ENCODE results near the gene SEMA3A. TPM values are rescaled to one million over a fixed set of nuclear protein-coding genes. Genes with fewer than 3 reads are reported as not detected.

The SEMA3A gene
- total and polyA plus RNA-seq, 2 of the 13 experiments (the other 11 are each of a cell fraction or from before 2014, with no cell fraction given), result 0.29 to 1.2 TPM

GRCh38 chr7:84073186-84073875, 121.3 kb downstream of the SEMA3A start:
- no peak overlapping the region for H3K4me3 ChIP-seq (replicated peaks in 1 of 3; ENCODE audit: insufficient read depth in 1 of 3, low read depth in 2 of 3, low read length in 3 of 3)
- DNase-seq (ENCODE audit: low spot score) (peak; percentile 44), FAIRE-seq (no peak), ATAC-seq (no peak)
- H3K4me1 ChIP-seq (ENCODE audit: insufficient read depth, low read length), result peaks cover 11% of the 10 kb centered on the region
- in situ Hi-C loops (cut with HindIII; ENCODE audit: extremely low pct_ligation_motif_present, low pct_unique_long_range_greater_than_20kb), result no loop called here
- POLR2A ChIA-PET, result no interaction called here
- H3K9ac ChIP-seq (ENCODE audit: insufficient read depth, low read depth, low read length), result no peak overlapping the region
- H4K20me1 ChIP-seq (ENCODE audit: insufficient read depth, low read length), result no peaks in the 10 kb centered on the region
- H3K36me3 ChIP-seq (replicated peaks in 1 of 2; ENCODE audit: control insufficient read depth in 1 of 2, insufficient read depth in 2 of 2, low read length in 2 of 2), result no peaks in the 10 kb centered on the region
- intact Hi-C loops (cut with micrococcal nuclease; ENCODE audit: unreplicated experiment), result loop anchor here (5.0 kb wide), 1 partner anchor 96 kb away; no protein-coding TSS in a partner anchor
- no peak overlapping the region for H2AFZ ChIP-seq (ENCODE audit: low read length)
- no TSS peak for BruUV-seq (replicated peaks)
- 15% methylated on average over 3 of the region's 3 CpGs for WGBS (ENCODE audit: low lambda C conversion rate)
- H3K27ac ChIP-seq (ENCODE audit: extremely low read length, insufficient read depth, low read length), result no peak overlapping the region
- H3K27me3 ChIP-seq (ENCODE audit: control insufficient read depth in 1 of 2, insufficient read depth in 2 of 2, low read length in 2 of 2), result no peaks in the 10 kb centered on the region
- H3K9me3 ChIP-seq (ENCODE audit: low read length), result no peaks in the 10 kb centered on the region
- no peaks in the 10 kb centered on the region for H3K79me2 ChIP-seq (ENCODE audit: insufficient read depth, low read length)
- CTCF ChIA-PET (ENCODE audit: low intra/inter-chr PET ratio, low total read pairs), result no interaction called here
- H3K4me2 ChIP-seq (ENCODE audit: low read depth, low read length), result no peak overlapping the region
- no peak for TF ChIP-seq ZFP91 (CRISPR knock-in tag; IDR thresholded peaks at IDR 0.05; ENCODE audit: borderline replicate concordance)
- TF ChIP-seq CEBPB (IDR thresholded peaks at IDR 0.05; ENCODE audit: borderline replicate concordance, low read depth, low read length), result peak; percentile 52; the same call in 1 of the 2 replicates
- TF ChIP-seq PBX2 (CRISPR knock-in tag; IDR thresholded peaks at IDR 0.05), result no peak
- TF ChIP-seq ZNF337 (CRISPR knock-in tag; IDR thresholded peaks at IDR 0.05; ENCODE audit: borderline replicate concordance, low read depth), result no peak
- TF ChIP-seq XRCC5 (optimal IDR thresholded peaks at IDR 0.05; ENCODE audit: low read length), result no peak
- TF ChIP-seq TIGD3 (CRISPR knock-in tag; IDR thresholded peaks at IDR 0.05; ENCODE audit: borderline replicate concordance), result no peak
- peak; percentile 23; the same call in 1 of the 2 replicates for TF ChIP-seq GATAD2A (CRISPR knock-in tag; IDR thresholded peaks at IDR 0.05)
- no peak for TF ChIP-seq ZNF382 (CRISPR knock-in tag; IDR thresholded peaks at IDR 0.05; ENCODE audit: borderline replicate concordance)
- no peak for TF ChIP-seq ZNF781 (CRISPR knock-in tag; IDR thresholded peaks at IDR 0.05; ENCODE audit: borderline replicate concordance, not compliant biosample characterization)
- TF ChIP-seq GABPA (IDR thresholded peaks at IDR 0.05; ENCODE audit: low read depth, low read length), result no peak
- TF ChIP-seq GABPA (CRISPR knock-in tag; IDR thresholded peaks at IDR 0.05; ENCODE audit: low read depth), result no peak
- no peak for TF ChIP-seq CERS6 (CRISPR knock-in tag; IDR thresholded peaks at IDR 0.05)
- TF ChIP-seq SP4 (CRISPR knock-in tag; IDR thresholded peaks at IDR 0.05), result no peak
- no peak for TF ChIP-seq TOPORS (CRISPR knock-in tag; IDR thresholded peaks at IDR 0.05)
